GM18498 (cell line): ENCODE data around the gene RASSF7.

Source experiments
- ATAC-seq: cut with Tn5 transposase; IDR thresholded peaks from one replicate; pipeline ENCODE4 v1.9.1; 2021; ENCODE audit warnings: mild to moderate bottlenecking, moderate library complexity; ENCODE audit not compliant: unreplicated experiment

Gene RASSF7

GRCh38 chr11:532527-532985 is 28.2 kb upstream of the RASSF7 start:
- ATAC-seq = no peak

- no peak for ATAC-seq
These were observed 27.7 kb upstream of the RASSF7 start for GRCh38 chr11:532986-533585.

- no peak for ATAC-seq
These were observed 27.0 kb upstream of the RASSF7 start for GRCh38 chr11:533586-534395.

GRCh38 chr11:534396-535209 is 26.2 kb upstream of the RASSF7 start:
- ATAC-seq = peak; percentile 1

- ATAC-seq = no peak
These were observed 25.6 kb upstream of the RASSF7 start for GRCh38 chr11:535210-535518.

- ATAC-seq = peak; percentile 70
These were observed 25.0 kb upstream of the RASSF7 start, which contains the start of gene HRAS for GRCh38 chr11:535519-536454. Gene HRAS (minus strand): TSS chr11:535576.

- peak; percentile 51 for ATAC-seq
These were observed 23.7 kb upstream of the RASSF7 start, which contains the start of gene LRRC56 for GRCh38 chr11:536841-537621. Gene LRRC56 (plus strand): TSS chr11:537527. CDS start chr11:540685, 3,158 bp downstream.

- no peak for ATAC-seq
These were observed 22.9 kb upstream of the RASSF7 start for GRCh38 chr11:537622-538430.

- no peak for ATAC-seq
These were observed 22.2 kb upstream of the RASSF7 start for GRCh38 chr11:538431-539051.

- no peak for ATAC-seq
These were observed 20.7 kb upstream of the RASSF7 start for GRCh38 chr11:539971-540481.

GRCh38 chr11:540583-541432 is 20.0 kb upstream of the RASSF7 start:
- ATAC-seq = no peak

- no peak for ATAC-seq
These were observed 19.3 kb upstream of the RASSF7 start for GRCh38 chr11:541433-541885.

GRCh38 chr11:544817-545166 is 16.0 kb upstream of the RASSF7 start:
- ATAC-seq = no peak

- no peak for ATAC-seq
These were observed 15.6 kb upstream of the RASSF7 start for GRCh38 chr11:545171-545570.

GRCh38 chr11:548700-549603 is 11.8 kb upstream of the RASSF7 start:
- ATAC-seq = no peak

- no peak for ATAC-seq
These were observed 10.6 kb upstream of the RASSF7 start for GRCh38 chr11:550021-550745.
